ELF-1 (cell line): ENCODE measurements around the gene LEP.

Experiments
- DNase-seq: peaks from one replicate; pipeline ENCODE4 v3.0.0-alpha.2; 2016; ENCODE audit warnings: low read depth, low spot score

The LEP gene

GRCh38 chr7:128240696-128241386 lies at the start of gene LEP:
Gene LEP, plus strand, starts transcription at chr7:128241278. Its CDS starts 10,741 bp downstream, at chr7:128252019.
- DNase-seq, result no peak

- no peak for DNase-seq
Measured at GRCh38 chr7:128192497-128193142, 48.5 kb upstream of the LEP start.

- DNase-seq, result no peak
Measured at GRCh38 chr7:128194533-128195282, 46.4 kb upstream of the LEP start.

- DNase-seq, result no peak
Measured at GRCh38 chr7:128197589-128197988, 43.5 kb upstream of the LEP start.

GRCh38 chr7:128197989-128198580 lies 43.0 kb upstream of the LEP start:
- no peak for DNase-seq

GRCh38 chr7:128200376-128200775 lies 40.7 kb upstream of the LEP start:
- no peak for DNase-seq

- peak; percentile 76 for DNase-seq
Measured at GRCh38 chr7:128201067-128201689, 39.9 kb upstream of the LEP start.

- DNase-seq, result no peak
Measured at GRCh38 chr7:128201690-128202085, 39.4 kb upstream of the LEP start.

- no peak for DNase-seq
Measured at GRCh38 chr7:128202287-128202957, 38.7 kb upstream of the LEP start.

GRCh38 chr7:128203047-128203491 lies 38.0 kb upstream of the LEP start:
- no peak for DNase-seq

- no peak for DNase-seq
Measured at GRCh38 chr7:128203710-128204214, 37.3 kb upstream of the LEP start.

GRCh38 chr7:128204455-128204854 lies 36.6 kb upstream of the LEP start:
- DNase-seq, result no peak

- DNase-seq, result no peak
Measured at GRCh38 chr7:128205068-128205467, 36.0 kb upstream of the LEP start.

- no peak for DNase-seq
Measured at GRCh38 chr7:128206017-128206746, 34.9 kb upstream of the LEP start.

- no peak for DNase-seq
Measured at GRCh38 chr7:128206747-128207500, 34.2 kb upstream of the LEP start.

- no peak for DNase-seq
Measured at GRCh38 chr7:128207609-128208008, 33.5 kb upstream of the LEP start.

- DNase-seq, result peak; percentile 87
Measured at GRCh38 chr7:128209229-128210035, 31.6 kb upstream of the LEP start.

- no peak for DNase-seq
Measured at GRCh38 chr7:128210036-128210347, 31.1 kb upstream of the LEP start.
